DND-41 (cell line): ENCODE measurements around the gene CNTN5.

Source experiments
- ATAC-seq: fragments of 200-7000 bp; cut with Tn5 transposase; 3 replicates; pipeline ENCODE4 v1.9.1; 2021; ENCODE audit warnings: low read depth; ENCODE audit not compliant: insufficient read depth
- DNase-seq: peaks from one replicate; pipeline ENCODE4 v3.0.0-alpha.2; 2020
- H2AFZ ChIP-seq: 2 replicates; pipeline ENCODE4 v1.6.0; 2012; ENCODE audit warnings: low read depth, low read length
- H3K27ac ChIP-seq: 2 replicates; pipeline ENCODE4 v1.5.1; 2012; ENCODE audit warnings: low read length, inconsistent platforms
- H3K27me3 ChIP-seq: fragments of 200-600 bp; sonication (generic); 2 replicates; pipeline ENCODE4 v1.6.0; 2012; ENCODE audit warnings: low read length, mild to moderate bottlenecking, inconsistent platforms; ENCODE audit not compliant: insufficient read depth, poor library complexity
- H3K36me3 ChIP-seq: 2 replicates; pipeline ENCODE4 v1.5.1; 2012; ENCODE audit warnings: low read length, inconsistent platforms; ENCODE audit not compliant: insufficient read depth
- H3K4me1 ChIP-seq: 2 replicates; pipeline ENCODE4 v1.5.1; 2012; ENCODE audit warnings: mild to moderate bottlenecking, low read length; ENCODE audit not compliant: insufficient read depth
- H3K4me2 ChIP-seq: 2 replicates; pipeline ENCODE4 v1.6.0; 2012; ENCODE audit warnings: mild to moderate bottlenecking, moderate library complexity, low read length, inconsistent platforms; ENCODE audit not compliant: insufficient read depth
- H3K4me3 ChIP-seq, 2 experiments: fragments of 200-600 bp in 1 of 2; shearing (Covaris generic) in 1 of 2; 2 replicates each; pipeline ENCODE4 v1.5.1; 2012 to 2016; ENCODE audit warnings: inconsistent platforms in 2 of 2, low read length in 2 of 2, mild to moderate bottlenecking in 2 of 2, low read depth in 1 of 2, moderate library complexity in 1 of 2
- H3K79me2 ChIP-seq: 2 replicates; pipeline ENCODE4 v1.6.0; 2012; ENCODE audit warnings: low read length, inconsistent platforms; ENCODE audit not compliant: insufficient read depth
- H3K9ac ChIP-seq: 2 replicates; pipeline ENCODE4 v1.6.0; 2012; ENCODE audit warnings: low read depth, mild to moderate bottlenecking, inconsistent platforms, low read length, moderate library complexity
- H3K9me3 ChIP-seq: 2 replicates; pipeline ENCODE4 v1.5.1; 2012; ENCODE audit warnings: low read length, moderate library complexity, mild to moderate bottlenecking, inconsistent platforms; ENCODE audit not compliant: insufficient read depth, severe bottlenecking
- H4K20me1 ChIP-seq: 2 replicates; pipeline ENCODE4 v1.6.0; 2012; ENCODE audit warnings: low read length; ENCODE audit not compliant: insufficient read depth
- EZH2 ChIP-seq: IDR thresholded peaks from 3 replicates; pipeline ENCODE4 v1.6.1; 2012; ENCODE audit warnings: borderline replicate concordance, low read depth, mild to moderate bottlenecking, moderate library complexity, low read length, inconsistent platforms; ENCODE audit not compliant: severe bottlenecking
- TF ChIP-seq, protein P1 (sequence below): IDR thresholded peaks from 2 replicates; pipeline ENCODE4 v1.5.1; 2012; ENCODE audit warnings: borderline replicate concordance, low read length, moderate library complexity, mild to moderate bottlenecking; ENCODE audit not compliant: poor library complexity, severe bottlenecking; ENCODE audit errors: extremely low read depth

The CNTN5 gene

GRCh38 chr11:99240192-99241030, 219.7 kb downstream of the CNTN5 start:
- no peaks in the 10 kb centered on the region for H3K36me3 ChIP-seq
- TF ChIP-seq, protein P1, sequence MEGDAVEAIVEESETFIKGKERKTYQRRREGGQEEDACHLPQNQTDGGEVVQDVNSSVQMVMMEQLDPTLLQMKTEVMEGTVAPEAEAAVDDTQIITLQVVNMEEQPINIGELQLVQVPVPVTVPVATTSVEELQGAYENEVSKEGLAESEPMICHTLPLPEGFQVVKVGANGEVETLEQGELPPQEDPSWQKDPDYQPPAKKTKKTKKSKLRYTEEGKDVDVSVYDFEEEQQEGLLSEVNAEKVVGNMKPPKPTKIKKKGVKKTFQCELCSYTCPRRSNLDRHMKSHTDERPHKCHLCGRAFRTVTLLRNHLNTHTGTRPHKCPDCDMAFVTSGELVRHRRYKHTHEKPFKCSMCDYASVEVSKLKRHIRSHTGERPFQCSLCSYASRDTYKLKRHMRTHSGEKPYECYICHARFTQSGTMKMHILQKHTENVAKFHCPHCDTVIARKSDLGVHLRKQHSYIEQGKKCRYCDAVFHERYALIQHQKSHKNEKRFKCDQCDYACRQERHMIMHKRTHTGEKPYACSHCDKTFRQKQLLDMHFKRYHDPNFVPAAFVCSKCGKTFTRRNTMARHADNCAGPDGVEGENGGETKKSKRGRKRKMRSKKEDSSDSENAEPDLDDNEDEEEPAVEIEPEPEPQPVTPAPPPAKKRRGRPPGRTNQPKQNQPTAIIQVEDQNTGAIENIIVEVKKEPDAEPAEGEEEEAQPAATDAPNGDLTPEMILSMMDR, result no peak
- no peak for TF ChIP-seq EZH2
- ATAC-seq, result no peak
- H3K4me3 ChIP-seq, result no peak overlapping the region
- no peaks in the 10 kb centered on the region for H3K4me1 ChIP-seq
- no peaks in the 10 kb centered on the region for H3K79me2 ChIP-seq
- no peak for DNase-seq
- H4K20me1 ChIP-seq, result no peaks in the 10 kb centered on the region
- H3K9ac ChIP-seq, result no peak overlapping the region
- H2AFZ ChIP-seq, result no peak overlapping the region
- no peak overlapping the region for H3K27ac ChIP-seq
- H3K9me3 ChIP-seq, result no peaks in the 10 kb centered on the region
- no peak overlapping the region for H3K4me2 ChIP-seq
- no peaks in the 10 kb centered on the region for H3K27me3 ChIP-seq

- no peak overlapping the region for H3K9ac ChIP-seq
- ATAC-seq, result no peak
- H2AFZ ChIP-seq, result no peak overlapping the region
- H3K27me3 ChIP-seq, result no peaks in the 10 kb centered on the region
- no peak for TF ChIP-seq EZH2
- TF ChIP-seq, protein P1, result no peak
- H3K4me2 ChIP-seq, result no peak overlapping the region
- no peaks in the 10 kb centered on the region for H3K79me2 ChIP-seq
- H3K4me3 ChIP-seq, result no peak overlapping the region
- DNase-seq, result no peak
- no peaks in the 10 kb centered on the region for H3K4me1 ChIP-seq
- no peaks in the 10 kb centered on the region for H3K36me3 ChIP-seq
- H4K20me1 ChIP-seq, result no peaks in the 10 kb centered on the region
- no peak overlapping the region for H3K27ac ChIP-seq
- H3K9me3 ChIP-seq, result no peaks in the 10 kb centered on the region
Observed at GRCh38 chr11:99241066-99241465, 220.3 kb downstream of the CNTN5 start.

DNA sequence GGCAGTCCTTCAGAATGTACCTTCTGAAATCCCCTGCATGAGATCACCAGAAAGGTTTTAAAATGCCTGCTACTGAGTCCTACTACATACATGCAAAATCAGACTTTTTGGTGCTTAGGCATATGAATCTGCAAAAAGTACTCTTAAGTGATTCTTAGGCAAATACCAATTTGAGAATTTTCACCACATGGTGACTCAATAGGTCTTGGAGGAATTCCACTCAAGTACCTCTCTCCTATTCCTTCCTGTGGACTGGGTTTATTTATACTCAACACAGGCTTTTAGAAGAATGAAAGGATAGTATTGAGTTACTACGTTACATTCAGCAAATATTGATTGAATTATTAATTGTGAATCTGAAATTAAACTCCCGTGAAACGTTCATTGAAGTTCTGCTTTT, 223.9 kb downstream of the CNTN5 start:
- H3K4me2 ChIP-seq, result no peak overlapping the region
- H3K27me3 ChIP-seq, result no peaks in the 10 kb centered on the region
- no peaks in the 10 kb centered on the region for H3K36me3 ChIP-seq
- TF ChIP-seq EZH2, result no peak
- TF ChIP-seq, protein P1, result no peak
- no peaks in the 10 kb centered on the region for H3K4me1 ChIP-seq
- no peak overlapping the region for H3K4me3 ChIP-seq
- no peaks in the 10 kb centered on the region for H3K79me2 ChIP-seq
- ATAC-seq (no peak), DNase-seq (no peak)
- no peaks in the 10 kb centered on the region for H3K9me3 ChIP-seq
- no peak overlapping the region for H3K27ac ChIP-seq
- no peak overlapping the region for H3K9ac ChIP-seq
- H4K20me1 ChIP-seq, result no peaks in the 10 kb centered on the region
- H2AFZ ChIP-seq, result no peak overlapping the region
